Gastroesophageal sphincter (tissue), 3 donors: Measurements from ENCODE around the gene KLHL30.

Source experiments
- POLR2A ChIP-seq, 2 donors: fragments of 450-650 bp; IDR thresholded peaks; one replicate each; pipeline ENCODE4 v1.6.1; 2017; ENCODE audit warnings: antibody characterized with exemption in 2 of 2, mild to moderate bottlenecking in 2 of 2, moderate library complexity in 1 of 2
- TF ChIP-seq, protein P1 (sequence below), 4 experiments: fragments of 200-600 bp in 2 of 4; fragments of 450-650 bp in 2 of 4; sonication (generic) in 1 of 4; IDR thresholded peaks; one replicate each; pipeline ENCODE4 v1.5.1; 2017 to 2019; ENCODE audit warnings: antibody characterized with exemption in 4 of 4, mild to moderate bottlenecking in 2 of 4, moderate library complexity in 2 of 4

DNA sequence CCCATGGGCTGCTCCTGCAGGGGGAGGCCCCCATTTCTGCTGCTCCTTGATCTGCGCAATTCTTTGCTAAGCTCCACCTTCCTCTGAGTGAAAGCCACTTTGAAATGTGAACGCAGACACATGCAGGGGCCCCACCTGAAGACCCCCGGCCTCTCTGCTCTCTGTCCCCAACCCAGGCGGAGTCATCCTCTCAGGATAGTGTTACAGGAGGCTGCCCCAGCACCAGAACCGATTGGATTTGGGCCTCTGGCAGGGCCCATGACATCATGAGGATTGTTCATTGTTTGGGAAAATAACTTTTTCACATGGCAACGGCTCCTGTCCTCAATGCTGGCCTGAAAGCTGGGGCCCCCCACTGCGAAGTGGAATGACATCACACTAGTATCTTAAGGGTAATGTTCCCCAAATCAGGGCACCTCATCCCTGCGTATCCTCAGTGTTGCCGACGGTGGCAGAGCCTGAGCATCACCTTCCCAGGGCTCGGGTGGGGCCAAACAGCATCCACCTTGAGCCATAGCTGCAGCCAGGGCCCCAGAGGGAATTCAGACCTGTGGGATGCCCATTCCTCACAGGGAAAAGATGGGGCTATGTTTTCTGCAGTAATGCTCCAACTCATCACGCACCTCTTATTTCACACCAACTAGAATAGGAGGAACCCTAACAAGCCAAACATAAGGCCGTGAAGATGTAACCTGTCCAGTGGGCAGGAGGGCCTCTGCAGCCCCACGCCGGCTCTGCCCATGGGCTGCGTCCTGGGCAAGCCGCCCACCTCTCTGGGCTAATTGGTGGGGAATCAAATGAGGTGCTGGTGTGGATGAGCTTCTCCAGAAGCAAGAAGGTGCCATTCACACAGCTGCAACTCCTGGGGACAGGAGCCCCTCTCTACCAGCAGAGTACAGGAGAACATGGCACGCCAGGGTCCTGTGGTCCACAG lies 17.6 kb downstream of the KLHL30 start:
- TF ChIP-seq, protein P1, sequence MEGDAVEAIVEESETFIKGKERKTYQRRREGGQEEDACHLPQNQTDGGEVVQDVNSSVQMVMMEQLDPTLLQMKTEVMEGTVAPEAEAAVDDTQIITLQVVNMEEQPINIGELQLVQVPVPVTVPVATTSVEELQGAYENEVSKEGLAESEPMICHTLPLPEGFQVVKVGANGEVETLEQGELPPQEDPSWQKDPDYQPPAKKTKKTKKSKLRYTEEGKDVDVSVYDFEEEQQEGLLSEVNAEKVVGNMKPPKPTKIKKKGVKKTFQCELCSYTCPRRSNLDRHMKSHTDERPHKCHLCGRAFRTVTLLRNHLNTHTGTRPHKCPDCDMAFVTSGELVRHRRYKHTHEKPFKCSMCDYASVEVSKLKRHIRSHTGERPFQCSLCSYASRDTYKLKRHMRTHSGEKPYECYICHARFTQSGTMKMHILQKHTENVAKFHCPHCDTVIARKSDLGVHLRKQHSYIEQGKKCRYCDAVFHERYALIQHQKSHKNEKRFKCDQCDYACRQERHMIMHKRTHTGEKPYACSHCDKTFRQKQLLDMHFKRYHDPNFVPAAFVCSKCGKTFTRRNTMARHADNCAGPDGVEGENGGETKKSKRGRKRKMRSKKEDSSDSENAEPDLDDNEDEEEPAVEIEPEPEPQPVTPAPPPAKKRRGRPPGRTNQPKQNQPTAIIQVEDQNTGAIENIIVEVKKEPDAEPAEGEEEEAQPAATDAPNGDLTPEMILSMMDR (IDR thresholded peaks at IDR 0.05) = no peak
- no peak for TF ChIP-seq POLR2A (IDR thresholded peaks at IDR 0.05)
